Erythroblast (primary cell): ENCODE data around the gene FZR1.

Experiments used
- GATA1 ChIP-seq: IDR thresholded peaks from 2 replicates; pipeline ENCODE4 v1.6.1; 2011; ENCODE audit warnings: low read depth, mild to moderate bottlenecking, control low read depth, low read length, moderate library complexity
- POLR2A ChIP-seq: IDR thresholded peaks from 2 replicates; pipeline ENCODE4 v1.6.1; 2011; ENCODE audit warnings: mild to moderate bottlenecking, low read length

DNA sequence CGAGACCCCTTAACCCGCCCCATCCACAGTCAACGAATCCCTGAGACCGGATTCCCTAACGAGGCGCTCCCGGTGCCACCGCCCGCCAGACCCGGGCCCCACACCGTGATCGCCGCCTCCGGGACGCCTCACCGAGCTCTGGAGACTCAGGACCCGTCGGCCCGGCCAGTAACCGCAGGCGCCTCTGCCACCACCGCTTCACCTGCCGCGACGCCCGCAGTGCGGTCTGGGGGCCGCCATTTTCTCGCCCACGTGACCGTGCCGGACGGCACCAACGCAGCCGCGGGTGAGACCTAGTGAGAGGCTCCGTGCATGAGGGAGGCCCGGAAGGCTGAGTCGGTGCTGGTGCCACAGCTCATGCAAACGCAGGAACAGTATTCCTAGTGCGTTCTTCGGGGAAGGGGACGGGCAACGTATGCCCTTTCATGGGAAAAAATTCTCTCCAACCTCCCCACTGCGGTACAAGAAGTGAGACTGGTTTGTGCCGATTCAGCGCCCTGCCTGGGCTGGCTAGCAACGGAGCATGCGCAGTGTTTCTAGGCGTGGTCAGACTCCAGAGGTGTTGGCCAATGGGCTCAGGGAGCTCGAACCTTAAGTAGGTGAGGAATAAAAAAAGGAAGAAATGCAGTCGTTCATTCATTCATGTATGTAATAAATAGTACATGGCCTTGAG lies 5.5 kb upstream of the FZR1 start, which contains the start of gene DOHH:
- TF ChIP-seq POLR2A (peak; percentile 85), GATA1 (no peak)
